Astrocyte (in vitro differentiated cells and primary cell): ENCODE measurements around the gene ABCA4.

Experiments
- EZH2 ChIP-seq: IDR thresholded peaks from 2 replicates; pipeline ENCODE4 v1.6.1; 2012; ENCODE audit warnings: mild to moderate bottlenecking, low read length, inconsistent platforms; ENCODE audit not compliant: insufficient read depth
- TF ChIP-seq, protein P1 (sequence below): IDR thresholded peaks from 2 replicates; pipeline ENCODE4 v1.5.1; 2011; ENCODE audit warnings: low read depth, mild to moderate bottlenecking, inconsistent platforms, low read length, moderate library complexity; ENCODE audit not compliant: insufficient read depth

DNA sequence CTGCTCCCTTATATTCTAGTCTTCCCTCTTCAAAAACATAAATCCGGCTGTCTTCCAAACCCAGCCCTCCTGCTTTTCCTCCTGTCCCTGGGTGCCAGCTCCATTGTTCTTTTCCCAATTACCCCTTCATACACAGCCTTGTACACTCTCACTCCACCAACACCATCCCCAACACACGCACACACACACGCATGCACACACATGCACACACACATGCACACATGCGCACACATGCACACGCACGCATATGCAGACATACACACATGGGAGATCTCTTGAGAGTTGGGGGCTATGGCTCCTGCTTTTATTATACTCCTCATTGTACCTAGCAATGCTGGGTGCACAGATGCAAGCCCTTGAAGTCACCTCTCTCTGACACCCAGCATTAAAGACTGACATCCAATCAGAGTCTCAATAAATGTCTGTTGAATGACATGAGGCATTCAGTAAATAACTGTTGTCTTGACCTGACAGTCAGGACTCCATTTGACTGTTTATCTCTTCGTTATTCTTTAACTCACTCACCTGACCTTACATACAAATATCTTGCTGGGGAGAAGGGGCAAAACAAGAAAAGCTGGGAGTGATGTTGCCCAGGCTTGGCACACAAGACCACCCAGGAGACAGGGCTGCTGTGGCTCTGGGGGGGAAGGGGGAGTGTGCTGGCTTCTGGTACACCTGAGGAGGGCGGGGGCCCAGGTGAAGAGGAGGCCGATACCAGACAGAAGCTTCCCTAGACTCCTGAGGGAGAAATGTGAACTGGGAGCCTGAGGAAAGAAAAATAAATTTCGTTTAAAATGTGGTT, 16.0 kb downstream of the ABCA4 start:
- TF ChIP-seq, protein P1, sequence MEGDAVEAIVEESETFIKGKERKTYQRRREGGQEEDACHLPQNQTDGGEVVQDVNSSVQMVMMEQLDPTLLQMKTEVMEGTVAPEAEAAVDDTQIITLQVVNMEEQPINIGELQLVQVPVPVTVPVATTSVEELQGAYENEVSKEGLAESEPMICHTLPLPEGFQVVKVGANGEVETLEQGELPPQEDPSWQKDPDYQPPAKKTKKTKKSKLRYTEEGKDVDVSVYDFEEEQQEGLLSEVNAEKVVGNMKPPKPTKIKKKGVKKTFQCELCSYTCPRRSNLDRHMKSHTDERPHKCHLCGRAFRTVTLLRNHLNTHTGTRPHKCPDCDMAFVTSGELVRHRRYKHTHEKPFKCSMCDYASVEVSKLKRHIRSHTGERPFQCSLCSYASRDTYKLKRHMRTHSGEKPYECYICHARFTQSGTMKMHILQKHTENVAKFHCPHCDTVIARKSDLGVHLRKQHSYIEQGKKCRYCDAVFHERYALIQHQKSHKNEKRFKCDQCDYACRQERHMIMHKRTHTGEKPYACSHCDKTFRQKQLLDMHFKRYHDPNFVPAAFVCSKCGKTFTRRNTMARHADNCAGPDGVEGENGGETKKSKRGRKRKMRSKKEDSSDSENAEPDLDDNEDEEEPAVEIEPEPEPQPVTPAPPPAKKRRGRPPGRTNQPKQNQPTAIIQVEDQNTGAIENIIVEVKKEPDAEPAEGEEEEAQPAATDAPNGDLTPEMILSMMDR, result no peak
- no peak for TF ChIP-seq EZH2
